Activated T-cell treated with anti-CD3 and anti-CD28 coated beads, Interleukin-2, amount 50 U/mL, for 24 hours (primary cell): Measurements from ENCODE around the gene TRMT1.

Experiments used
- DNase-seq: peaks from one replicate; pipeline ENCODE4 v3.0.0-alpha.2; 2020
- H3K27ac Mint-ChIP-seq: 2 replicates; pipeline ENCODE4 v1.8.0; 2020; ENCODE audit warnings: mild to moderate bottlenecking, mixed read lengths
- H3K27me3 Mint-ChIP-seq: 2 replicates; pipeline ENCODE4 v1.8.0; 2020; ENCODE audit warnings: mixed read lengths
- H3K36me3 Mint-ChIP-seq: 2 replicates; pipeline ENCODE4 v1.8.0; 2020; ENCODE audit warnings: low read depth, mixed read lengths
- H3K4me1 Mint-ChIP-seq: 2 replicates; pipeline ENCODE4 v1.8.0; 2020; ENCODE audit warnings: low read depth, mixed read lengths
- H3K4me3 Mint-ChIP-seq: 2 replicates; pipeline ENCODE4 v1.8.0; 2020; ENCODE audit warnings: mild to moderate bottlenecking, moderate library complexity, mixed read lengths
- H3K9me3 Mint-ChIP-seq: 2 replicates; pipeline ENCODE4 v1.8.0; 2020; ENCODE audit warnings: mixed read lengths

TRMT1 gene

GRCh38 chr19:13121551-13122274, 5.2 kb upstream of the TRMT1 start:
- no peaks in the 10 kb centered on the region for H3K9me3 Mint-ChIP-seq
- H3K4me3 Mint-ChIP-seq, result peak overlapping the region; percentile 57
- peak overlapping the region; percentile 79 for H3K27ac Mint-ChIP-seq
- H3K27me3 Mint-ChIP-seq, result no peaks in the 10 kb centered on the region
- peaks cover 60% of the 10 kb centered on the region for H3K4me1 Mint-ChIP-seq
- peaks cover 72% of the 10 kb centered on the region for H3K36me3 Mint-ChIP-seq
- DNase-seq, result no peak

- no peak for DNase-seq
- Mint-ChIP-seq H3K36me3 (peaks cover 73% of the 10 kb centered on the region), H3K27me3 (no peaks in the 10 kb centered on the region), H3K9me3 (no peaks in the 10 kb centered on the region), H3K4me3 (peak overlapping the region; percentile 57), H3K27ac (peak overlapping the region; percentile 79), H3K4me1 (peaks cover 58% of the 10 kb centered on the region)
Measured at GRCh38 chr19:13120817-13121216, 4.3 kb upstream of the TRMT1 start.

GRCh38 chr19:13120031-13120430, 3.5 kb upstream of the TRMT1 start:
- H3K4me1 Mint-ChIP-seq, result peaks cover 65% of the 10 kb centered on the region
- H3K27ac Mint-ChIP-seq, result peak overlapping the region; percentile 87
- DNase-seq, result no peak

GRCh38 chr19:13119627-13120026, 3.1 kb upstream of the TRMT1 start:
- no peaks in the 10 kb centered on the region for H3K9me3 Mint-ChIP-seq
- H3K4me3 Mint-ChIP-seq, result peak overlapping the region; percentile 83
- no peaks in the 10 kb centered on the region for H3K27me3 Mint-ChIP-seq
- peak overlapping the region; percentile 87 for H3K27ac Mint-ChIP-seq
- peaks cover 69% of the 10 kb centered on the region for H3K4me1 Mint-ChIP-seq
- H3K36me3 Mint-ChIP-seq, result peaks cover 76% of the 10 kb centered on the region
- DNase-seq, result no peak

More at GRCh38 chr19:13120031-13120430, 3.5 kb upstream of the TRMT1 start:
- H3K27me3 Mint-ChIP-seq, result no peaks in the 10 kb centered on the region
- no peaks in the 10 kb centered on the region for H3K9me3 Mint-ChIP-seq
- peak overlapping the region; percentile 83 for H3K4me3 Mint-ChIP-seq
- H3K36me3 Mint-ChIP-seq, result peaks cover 75% of the 10 kb centered on the region

GRCh38 chr19:13118424-13119193, 2.1 kb upstream of the TRMT1 start:
- H3K9me3 Mint-ChIP-seq, result no peaks in the 10 kb centered on the region
- no peaks in the 10 kb centered on the region for H3K27me3 Mint-ChIP-seq
- H3K27ac Mint-ChIP-seq, result peak overlapping the region; percentile 87
- H3K4me1 Mint-ChIP-seq, result peaks cover 70% of the 10 kb centered on the region
- H3K4me3 Mint-ChIP-seq, result peak overlapping the region; percentile 83
- peaks cover 76% of the 10 kb centered on the region for H3K36me3 Mint-ChIP-seq
- DNase-seq, result peak; percentile 54

- no peaks in the 10 kb centered on the region for H3K9me3 Mint-ChIP-seq
- no peaks in the 10 kb centered on the region for H3K27me3 Mint-ChIP-seq
- H3K36me3 Mint-ChIP-seq, result peaks cover 74% of the 10 kb centered on the region
- peak; percentile 95 for DNase-seq
- H3K4me3 Mint-ChIP-seq, result peak within 1 kb of the TSS; percentile 97
- H3K4me1 Mint-ChIP-seq, result peaks cover 64% of the 10 kb centered on the region
- peak within 1 kb of the TSS; percentile 96 for H3K27ac Mint-ChIP-seq
Measured at GRCh38 chr19:13117772-13118423, 1.4 kb upstream of the TRMT1 start, which contains the start of gene NACC1. Gene NACC1, plus strand, starts transcription at chr19:13118264. Its CDS starts 16,944 bp downstream, at chr19:13135208.

GRCh38 chr19:13117176-13117771, 734 bp upstream of the TRMT1 start:
- H3K9me3 Mint-ChIP-seq, result no peaks in the 10 kb centered on the region
- H3K36me3 Mint-ChIP-seq, result peaks cover 74% of the 10 kb centered on the region
- H3K4me1 Mint-ChIP-seq, result peaks cover 61% of the 10 kb centered on the region
- H3K27me3 Mint-ChIP-seq, result no peaks in the 10 kb centered on the region
- H3K4me3 Mint-ChIP-seq, result peak overlapping the region; percentile 97
- DNase-seq, result peak; percentile 52
- H3K27ac Mint-ChIP-seq, result peak overlapping the region; percentile 96

GRCh38 chr19:13115936-13116281, 631 bp downstream of the TRMT1 start:
- Mint-ChIP-seq H3K36me3 (peaks cover 71% of the 10 kb centered on the region), H3K27ac (peak overlapping the region; percentile 96), H3K27me3 (no peaks in the 10 kb centered on the region), H3K9me3 (no peaks in the 10 kb centered on the region), H3K4me1 (peaks cover 47% of the 10 kb centered on the region), H3K4me3 (peak overlapping the region; percentile 97)
- no peak for DNase-seq

- no peak overlapping the region for H3K4me3 Mint-ChIP-seq
- H3K27ac Mint-ChIP-seq, result no peak overlapping the region
Measured at GRCh38 chr19:13112555-13112954, 4.0 kb downstream of the TRMT1 start.

GRCh38 chr19:13110099-13110610, 6.4 kb downstream of the TRMT1 start:
- Mint-ChIP-seq H3K4me1 (peaks cover 23% of the 10 kb centered on the region), H3K36me3 (peaks cover 78% of the 10 kb centered on the region), H3K9me3 (no peaks in the 10 kb centered on the region), H3K4me3 (no peak overlapping the region), H3K27me3 (no peaks in the 10 kb centered on the region), H3K27ac (no peak overlapping the region)
- no peak for DNase-seq

More at GRCh38 chr19:13112555-13112954, 4.0 kb downstream of the TRMT1 start:
- Mint-ChIP-seq H3K36me3 (peaks cover 80% of the 10 kb centered on the region), H3K4me1 (peaks cover 23% of the 10 kb centered on the region), H3K27me3 (no peaks in the 10 kb centered on the region), H3K9me3 (no peaks in the 10 kb centered on the region)
- no peak for DNase-seq

GRCh38 chr19:13109361-13110098, 7.0 kb downstream of the TRMT1 start:
- no peak for DNase-seq
- Mint-ChIP-seq H3K36me3 (peaks cover 78% of the 10 kb centered on the region), H3K4me3 (no peak overlapping the region), H3K4me1 (peaks cover 22% of the 10 kb centered on the region), H3K27ac (no peak overlapping the region), H3K9me3 (no peaks in the 10 kb centered on the region), H3K27me3 (no peaks in the 10 kb centered on the region)

- peak; percentile 69 for DNase-seq
- Mint-ChIP-seq H3K27ac (peak overlapping the region; percentile 92), H3K36me3 (peaks cover 46% of the 10 kb centered on the region), H3K9me3 (peaks cover 2% of the 10 kb centered on the region), H3K27me3 (no peaks in the 10 kb centered on the region), H3K4me3 (peak overlapping the region; percentile 81), H3K4me1 (peaks cover 38% of the 10 kb centered on the region)
Measured at GRCh38 chr19:13104848-13105711, 11.5 kb downstream of the TRMT1 start.

GRCh38 chr19:13104360-13104847, 12.1 kb downstream of the TRMT1 start:
- DNase-seq, result peak; percentile 85
- peak overlapping the region; percentile 81 for H3K4me3 Mint-ChIP-seq
- H3K27me3 Mint-ChIP-seq, result no peaks in the 10 kb centered on the region
- peak overlapping the region; percentile 92 for H3K27ac Mint-ChIP-seq
- peaks cover 43% of the 10 kb centered on the region for H3K36me3 Mint-ChIP-seq
- peaks cover 3% of the 10 kb centered on the region for H3K9me3 Mint-ChIP-seq
- H3K4me1 Mint-ChIP-seq, result peaks cover 45% of the 10 kb centered on the region
